Hematopoietic multipotent progenitor cell treated with erythropoietin and hydrocortisone succinate and interleukin-3 and kit ligand, for 6 days (in vitro differentiated cells): ENCODE results near the gene SHC2.
"Not testable (repeated sequence)": the region's sequence is repeated elsewhere in the genome, so short reads cannot be mapped to it uniquely, and the experiment has no call there.

Experiments used
- DNase-seq: peaks from one replicate; pipeline ENCODE4 v3.0.0-alpha.2; 2015

SHC2 gene

DNA sequence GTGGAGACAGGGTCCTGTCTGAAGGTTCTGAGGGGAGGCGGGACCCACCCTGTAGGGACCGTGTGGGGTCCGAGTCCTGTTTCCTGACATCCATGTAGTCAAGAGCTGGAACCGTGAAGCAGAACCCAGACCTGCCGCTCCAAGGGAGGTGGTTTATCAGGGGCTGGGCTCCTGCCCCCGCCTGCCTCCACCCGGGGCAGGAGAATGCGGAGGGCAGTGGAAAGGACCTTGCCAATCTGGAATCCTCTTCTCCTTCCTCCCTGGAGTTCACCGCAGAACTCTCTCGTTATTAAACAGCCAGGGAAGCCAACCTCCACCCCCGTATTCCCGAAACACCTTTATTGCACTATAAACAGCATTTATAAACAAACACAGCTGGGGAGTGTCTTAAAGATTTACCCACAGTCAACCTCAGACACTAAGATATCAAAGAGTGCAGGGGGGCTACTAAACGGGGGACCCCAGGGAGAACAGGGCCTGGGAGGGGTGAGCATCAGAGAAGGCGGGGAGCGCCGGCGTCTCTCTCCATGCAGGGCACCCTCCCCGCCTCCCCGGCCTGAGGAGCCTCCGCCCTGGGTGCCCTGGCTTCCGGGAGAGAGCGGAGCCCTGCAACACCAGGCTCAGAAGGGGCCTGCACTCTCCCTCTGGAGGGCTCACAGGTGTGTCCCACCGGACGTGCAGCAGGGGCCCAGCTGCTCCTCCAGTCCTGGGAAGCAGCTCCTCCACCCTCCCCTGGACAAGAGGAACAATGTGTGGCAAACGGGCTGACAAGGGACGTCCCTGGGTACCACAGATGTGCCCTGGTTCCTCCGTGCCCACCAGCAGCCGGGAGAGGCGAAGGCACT lies 55.5 kb downstream of the SHC2 start:
- no peak for DNase-seq

- DNase-seq, result no peak
These were observed 57.4 kb downstream of the SHC2 start for GRCh38 chr19:403221-404027.

GRCh38 chr19:402786-403185 lies 58.0 kb downstream of the SHC2 start:
- DNase-seq, result no peak

DNA sequence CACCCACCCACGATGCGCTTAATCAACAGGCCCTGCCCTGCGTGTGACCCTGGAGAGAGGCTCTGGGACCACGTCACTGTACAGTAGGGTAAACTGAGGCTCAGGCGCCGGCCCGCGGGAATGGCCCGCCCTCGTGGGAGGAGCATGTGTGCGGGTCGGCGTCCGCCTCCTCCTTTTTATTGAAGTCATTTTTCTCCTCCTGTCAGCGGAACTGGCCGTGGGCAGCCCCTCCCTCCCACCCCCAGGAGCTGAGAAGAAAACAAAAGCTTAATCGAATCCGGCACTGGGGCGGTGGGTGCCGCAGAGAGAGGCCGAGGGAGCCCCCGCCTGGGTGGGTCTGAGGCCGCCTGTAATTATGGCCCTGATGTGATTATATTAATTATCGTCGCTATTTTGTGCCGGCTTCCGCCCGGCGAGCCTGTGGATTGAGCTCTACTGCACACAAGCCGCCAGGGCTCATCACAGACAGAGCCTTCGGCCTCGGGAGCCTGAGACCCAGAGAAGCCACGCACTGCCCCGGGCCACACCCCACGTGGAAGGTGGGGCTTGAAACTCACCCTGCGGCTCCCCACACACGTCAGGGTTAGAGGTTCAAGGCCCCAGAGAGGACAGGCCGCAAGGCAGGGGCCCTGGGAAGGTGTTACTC lies 58.8 kb downstream of the SHC2 start:
- no peak for DNase-seq

- no peak for DNase-seq
These were observed 59.6 kb downstream of the SHC2 start for GRCh38 chr19:400976-401865.

GRCh38 chr19:399370-399769 lies 61.5 kb downstream of the SHC2 start:
- no peak for DNase-seq

GRCh38 chr19:398719-399118 lies 62.1 kb downstream of the SHC2 start:
- no peak for DNase-seq

DNA sequence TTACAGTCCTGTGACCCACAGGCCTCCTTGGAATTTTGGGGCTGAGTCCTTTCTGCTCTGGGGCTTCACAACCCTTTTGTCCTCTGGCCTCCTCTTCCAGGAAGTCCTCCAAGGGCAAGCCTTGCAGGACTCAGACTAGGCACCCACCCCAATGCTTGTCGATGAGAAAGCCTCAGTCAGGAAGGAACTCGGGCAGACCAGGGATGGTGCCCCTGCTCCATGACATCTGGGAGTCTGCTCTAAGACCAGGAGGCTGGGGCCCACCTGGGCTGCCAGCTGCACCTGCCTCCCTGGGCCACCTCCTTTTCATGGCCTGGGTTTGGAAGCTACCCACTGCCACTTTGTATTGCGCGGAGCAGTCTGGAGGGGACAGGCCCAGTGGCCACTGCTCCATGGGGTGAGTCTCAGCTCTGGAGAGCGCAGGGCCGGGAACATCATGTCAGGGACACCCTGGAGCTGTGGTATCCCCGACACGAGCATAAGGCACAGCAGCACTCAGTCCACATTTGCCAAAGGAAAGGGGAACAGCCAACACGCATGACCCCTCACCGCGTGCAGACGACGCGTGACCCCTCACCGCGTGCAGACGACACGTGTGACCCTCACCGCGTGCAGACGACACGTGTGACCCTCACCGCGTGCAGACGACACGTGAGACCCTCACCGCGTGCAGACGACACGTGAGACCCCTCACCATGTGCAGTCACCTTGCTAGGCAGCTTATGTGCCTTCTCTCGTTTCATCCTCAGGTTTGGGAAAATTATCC lies 62.7 kb downstream of the SHC2 start:
- DNase-seq, result no peak

GRCh38 chr19:397321-397720 lies 63.5 kb downstream of the SHC2 start:
- DNase-seq, result no peak

DNA sequence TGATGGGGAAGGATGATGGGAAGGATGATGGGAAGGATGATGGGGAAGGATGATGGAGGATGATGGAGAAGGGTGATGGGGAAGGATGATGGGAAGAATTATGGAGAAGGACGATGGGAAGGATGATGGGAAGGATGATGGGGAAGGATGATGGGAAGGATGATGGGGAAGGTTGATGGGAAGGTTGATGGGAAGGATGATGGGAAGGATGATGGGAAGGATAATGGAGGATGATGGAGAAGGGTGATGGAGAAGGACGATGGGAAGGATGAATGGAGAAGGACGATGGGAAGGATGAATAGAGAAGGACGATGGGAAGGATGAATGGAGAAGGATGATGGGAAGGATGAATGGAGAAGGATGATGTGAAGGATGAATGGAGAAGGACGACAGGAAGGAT lies 65.4 kb downstream of the SHC2 start:
- no peak for DNase-seq

DNA sequence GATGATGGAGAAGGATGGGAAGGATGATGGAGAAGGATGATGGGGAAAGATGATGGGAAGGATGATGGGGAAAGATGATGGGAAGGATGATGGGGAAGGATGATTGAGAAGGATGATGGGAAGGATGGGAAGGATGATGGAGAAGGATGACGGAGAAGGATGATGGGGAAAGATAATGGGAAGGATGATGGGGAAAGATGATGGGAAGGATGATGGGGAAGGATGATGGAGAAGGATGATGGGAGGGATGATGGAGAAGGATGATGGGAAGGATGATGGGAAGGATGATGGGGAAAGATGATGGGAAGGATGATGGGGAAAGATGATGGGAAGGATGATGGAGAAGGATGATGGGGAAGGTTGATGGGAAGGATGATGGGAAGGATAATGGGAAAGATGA lies 66.0 kb downstream of the SHC2 start:
- DNase-seq, result not testable (repeated sequence)

DNA sequence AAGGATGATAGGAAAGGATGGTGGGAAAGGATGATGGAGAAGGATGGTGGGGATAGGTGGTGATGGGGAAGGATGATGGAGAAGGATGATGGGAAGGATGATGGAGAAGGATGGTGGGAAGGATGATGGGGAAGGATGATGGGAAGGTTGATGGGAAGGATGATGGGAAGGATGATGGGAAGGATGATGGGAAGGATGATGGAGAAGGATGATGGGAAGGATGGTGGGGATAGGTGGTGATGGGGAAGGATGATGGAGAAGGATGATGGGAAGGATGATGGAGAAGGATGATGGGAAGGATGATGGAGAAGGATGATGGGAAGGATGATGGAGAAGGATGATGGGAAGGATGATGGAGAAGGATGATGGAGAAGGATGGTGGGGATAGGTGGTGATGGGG lies 67.3 kb downstream of the SHC2 start:
- not testable (repeated sequence) for DNase-seq

DNA sequence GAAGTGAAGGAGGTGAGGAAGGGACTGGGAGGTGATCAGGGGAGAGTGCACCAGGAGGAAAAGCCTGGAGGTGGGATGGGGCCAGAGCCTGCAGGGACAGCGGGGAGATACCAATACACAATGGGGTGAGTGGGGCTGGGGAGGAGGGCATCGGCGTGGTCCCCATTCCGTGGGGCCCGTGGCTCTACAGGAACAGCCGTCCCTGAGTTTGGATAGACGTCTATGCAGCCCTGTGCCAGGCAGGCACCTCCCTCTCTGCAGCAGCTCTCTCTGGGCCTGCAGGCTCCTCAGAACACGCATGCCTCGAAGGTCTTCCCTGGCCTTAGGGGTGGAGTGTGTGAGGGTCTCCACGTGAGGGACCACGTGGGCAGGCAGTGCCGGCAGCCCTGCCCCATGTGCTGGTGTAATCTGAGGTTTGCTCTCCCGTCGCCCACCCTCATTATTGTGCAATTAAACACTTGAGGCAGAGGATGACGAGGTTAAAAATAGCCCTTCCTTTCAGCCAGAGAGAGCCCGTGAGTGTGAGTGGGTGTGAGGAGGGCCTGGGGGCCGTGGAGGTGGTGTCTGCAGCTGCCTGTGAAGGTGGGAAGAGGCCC lies 68.4 kb downstream of the SHC2 start:
- no peak for DNase-seq

GRCh38 chr19:391726-392374 lies 69.0 kb downstream of the SHC2 start:
- no peak for DNase-seq

DNA sequence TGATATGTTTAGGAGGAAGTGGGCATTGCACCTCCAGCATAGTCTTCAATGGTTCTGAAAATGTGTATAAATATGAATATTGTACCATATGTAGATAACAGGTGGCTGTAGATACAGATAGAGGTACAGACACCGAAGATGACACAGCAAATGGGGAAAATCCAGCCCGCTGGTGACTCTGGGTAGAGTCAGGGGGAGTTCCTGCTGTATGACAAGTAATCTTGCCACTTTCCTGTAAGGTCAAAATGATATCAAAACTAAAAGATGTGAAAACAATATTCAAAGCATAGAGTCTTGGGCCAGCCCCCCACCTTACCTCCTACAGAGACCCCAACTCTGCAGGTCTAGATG lies 69.7 kb downstream of the SHC2 start:
- no peak for DNase-seq

DNA sequence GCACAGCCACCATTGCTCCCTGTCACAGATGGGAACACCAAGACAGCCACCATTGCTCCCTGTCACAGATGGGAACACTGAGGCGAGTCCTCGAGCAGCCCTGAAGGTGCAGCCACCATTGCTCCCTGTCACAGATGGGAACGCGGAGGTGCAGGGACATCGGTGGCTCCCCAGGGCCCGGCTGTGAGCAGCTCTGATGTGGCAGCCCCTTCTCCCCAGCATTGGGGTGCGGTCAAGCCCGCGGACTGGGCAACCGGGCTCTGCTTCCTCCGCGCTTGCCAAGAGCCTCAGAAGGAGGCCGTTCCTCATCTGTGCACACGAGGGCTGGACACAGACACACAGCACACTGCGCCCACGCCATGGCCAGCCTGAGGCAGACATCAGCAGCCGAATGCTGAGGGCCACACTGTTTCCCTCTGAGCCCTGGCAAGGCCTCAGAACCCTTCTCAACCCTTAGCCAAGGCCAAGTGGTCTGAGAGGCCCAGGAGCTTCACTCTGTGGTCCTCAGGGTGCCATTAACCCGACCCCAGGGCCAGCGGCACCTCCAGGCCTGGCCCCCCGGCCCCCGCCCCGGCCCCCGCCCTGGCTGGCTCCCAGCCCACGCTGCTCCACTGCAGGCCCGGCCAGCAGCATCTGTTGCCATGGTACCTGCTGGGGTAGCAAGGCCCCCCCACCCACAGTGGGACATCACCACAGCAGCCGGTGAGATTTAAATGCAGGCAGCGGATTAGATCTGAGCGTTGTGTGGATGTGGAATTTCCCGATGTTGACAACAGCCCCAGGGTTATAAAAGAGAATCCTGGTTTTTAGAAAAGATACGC lies 70.2 kb downstream of the SHC2 start:
- no peak for DNase-seq

GRCh38 chr19:389935-390289 lies 70.9 kb downstream of the SHC2 start:
- no peak for DNase-seq

- no peak for DNase-seq
These were observed 71.4 kb downstream of the SHC2 start for GRCh38 chr19:389255-389934.

- no peak for DNase-seq
These were observed 72.1 kb downstream of the SHC2 start for GRCh38 chr19:388691-389090.

DNA sequence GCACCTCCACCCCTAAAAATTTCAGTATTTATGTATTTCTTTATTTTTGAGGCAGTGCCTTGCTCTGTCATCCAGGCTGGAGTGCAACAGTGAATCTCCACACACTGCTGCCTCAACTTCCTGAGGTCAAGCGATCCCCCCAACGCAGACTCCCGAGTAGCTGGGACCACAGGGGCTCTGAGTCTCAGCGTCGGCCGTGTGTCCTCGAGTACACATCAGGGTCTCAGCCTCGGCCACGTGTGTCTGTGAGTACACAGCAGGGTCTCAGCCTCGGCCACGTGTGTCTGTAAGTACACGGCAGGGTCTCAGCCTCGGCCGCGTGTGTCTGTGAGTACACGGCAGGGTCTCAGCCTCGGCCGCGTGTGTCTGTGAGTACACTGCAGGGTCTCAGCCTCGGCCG lies 73.1 kb downstream of the SHC2 start:
- DNase-seq, result no peak
